CD4-positive, alpha-beta T cell treated with Interleukin-6 for 4 hours (primary cell): ENCODE results near the gene CCDC50.

Experiments
- DNase-seq: peaks from one replicate; pipeline ENCODE4 v3.0.0-alpha.2; 2020; ENCODE audit warnings: mixed read lengths

The CCDC50 gene, protein sequence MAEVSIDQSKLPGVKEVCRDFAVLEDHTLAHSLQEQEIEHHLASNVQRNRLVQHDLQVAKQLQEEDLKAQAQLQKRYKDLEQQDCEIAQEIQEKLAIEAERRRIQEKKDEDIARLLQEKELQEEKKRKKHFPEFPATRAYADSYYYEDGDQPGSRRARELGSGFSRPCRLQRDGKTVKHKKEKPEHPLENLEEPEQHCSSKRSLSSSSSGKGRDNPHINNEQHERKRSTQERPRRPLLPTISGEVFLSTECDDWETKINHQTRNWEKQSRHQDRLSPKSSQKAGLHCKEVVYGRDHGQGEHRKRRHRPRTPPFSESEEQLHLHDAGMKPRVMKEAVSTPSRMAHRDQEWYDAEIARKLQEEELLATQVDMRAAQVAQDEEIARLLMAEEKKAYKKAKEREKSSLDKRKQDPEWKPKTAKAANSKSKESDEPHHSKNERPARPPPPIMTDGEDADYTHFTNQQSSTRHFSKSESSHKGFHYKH

GRCh38 chr3:191328962-191329653 lies at the start of gene CCDC50:
TSS of gene CCDC50 (plus strand) at chr3:191329394. CDS start at chr3:191329675, 281 bp downstream.
- DNase-seq: peak; percentile 46

- no peak for DNase-seq
These were observed 49.1 kb upstream of the CCDC50 start for GRCh38 chr3:191280111-191280510.

DNA sequence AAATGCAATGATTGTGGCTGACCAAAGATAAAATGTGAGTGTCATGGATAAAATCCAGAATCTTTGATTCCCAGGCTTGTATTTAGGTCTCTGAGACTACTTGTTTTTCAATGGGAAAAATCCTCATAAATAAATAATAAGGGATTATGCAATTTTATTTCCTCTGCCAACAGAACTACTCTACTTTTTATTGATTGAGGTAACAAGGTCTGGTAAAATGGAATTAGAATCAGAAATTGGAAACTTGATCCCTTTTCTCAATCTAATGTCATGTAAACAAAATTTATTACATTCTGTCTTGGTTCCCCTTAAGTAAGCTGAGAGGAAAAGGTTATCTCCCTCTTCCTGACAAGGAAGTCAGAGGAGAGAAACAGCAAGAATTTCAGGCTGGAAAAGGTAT lies 48.3 kb upstream of the CCDC50 start:
- no peak for DNase-seq

DNA sequence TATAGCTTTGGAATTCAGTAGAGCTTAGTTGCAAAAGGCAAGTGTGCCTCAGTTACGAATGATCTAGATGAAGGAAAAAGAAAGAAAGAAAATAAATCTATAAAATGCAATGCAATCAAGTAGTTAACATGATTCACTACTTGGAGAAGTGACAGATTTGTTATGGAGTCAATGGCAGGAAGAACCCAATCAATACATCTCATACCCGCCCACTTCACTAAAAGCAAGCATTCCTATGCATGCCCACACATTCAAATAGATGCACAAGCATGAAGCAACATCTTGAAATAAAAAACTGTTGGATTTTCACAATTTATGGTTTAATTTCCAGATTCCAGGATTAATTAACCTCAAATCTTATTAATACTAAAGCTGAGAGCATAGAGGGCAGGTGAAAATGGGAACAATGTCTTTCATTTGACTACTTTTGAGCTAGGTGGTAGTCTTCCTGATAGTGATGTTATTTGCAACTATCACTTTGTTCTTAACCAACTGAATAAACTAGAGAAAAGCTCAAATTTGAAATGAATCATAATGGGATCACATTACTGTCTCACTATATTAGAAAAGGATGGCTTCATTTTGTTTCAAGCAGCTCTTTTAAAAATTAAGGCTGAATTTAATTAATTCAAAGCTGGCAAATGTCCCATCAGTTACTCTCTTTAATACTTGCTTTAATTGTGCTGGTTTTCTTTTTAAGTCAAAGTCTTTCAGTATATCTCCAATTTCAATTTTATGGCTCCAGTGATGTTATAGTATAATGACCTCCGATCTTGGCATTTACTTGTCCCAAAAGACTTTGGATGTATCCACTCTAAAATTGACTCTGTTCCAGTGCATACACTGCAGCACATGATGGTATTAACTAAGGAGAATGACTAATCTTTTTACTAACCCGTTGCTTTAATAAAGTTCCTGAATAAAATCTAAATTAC lies 46.7 kb upstream of the CCDC50 start:
- DNase-seq: no peak

- no peak for DNase-seq
These were observed 45.8 kb upstream of the CCDC50 start for GRCh38 chr3:191283400-191283799.

GRCh38 chr3:191290311-191291025 lies 38.7 kb upstream of the CCDC50 start:
- no peak for DNase-seq

- no peak for DNase-seq
These were observed 36.8 kb upstream of the CCDC50 start for GRCh38 chr3:191292243-191293015.

DNA sequence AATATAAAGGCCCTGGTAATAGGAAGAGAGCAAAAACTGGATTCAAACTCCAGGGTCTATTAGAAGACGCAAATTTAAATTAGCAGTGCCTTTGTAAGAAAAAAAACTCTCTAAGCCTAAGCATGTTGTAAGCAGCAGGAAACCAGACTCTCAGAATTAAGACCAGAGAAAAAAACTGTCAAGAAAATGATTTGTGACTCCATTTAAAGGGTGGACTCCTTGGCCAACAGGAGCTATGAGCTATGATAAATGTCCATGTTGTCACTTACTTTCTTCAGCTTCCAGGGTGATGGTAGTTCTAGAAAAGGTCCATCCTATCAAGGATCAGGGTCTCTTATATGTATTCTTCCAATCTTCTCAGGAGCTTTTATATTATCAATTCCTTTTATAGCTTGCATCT lies 34.9 kb upstream of the CCDC50 start:
- no peak for DNase-seq

DNA sequence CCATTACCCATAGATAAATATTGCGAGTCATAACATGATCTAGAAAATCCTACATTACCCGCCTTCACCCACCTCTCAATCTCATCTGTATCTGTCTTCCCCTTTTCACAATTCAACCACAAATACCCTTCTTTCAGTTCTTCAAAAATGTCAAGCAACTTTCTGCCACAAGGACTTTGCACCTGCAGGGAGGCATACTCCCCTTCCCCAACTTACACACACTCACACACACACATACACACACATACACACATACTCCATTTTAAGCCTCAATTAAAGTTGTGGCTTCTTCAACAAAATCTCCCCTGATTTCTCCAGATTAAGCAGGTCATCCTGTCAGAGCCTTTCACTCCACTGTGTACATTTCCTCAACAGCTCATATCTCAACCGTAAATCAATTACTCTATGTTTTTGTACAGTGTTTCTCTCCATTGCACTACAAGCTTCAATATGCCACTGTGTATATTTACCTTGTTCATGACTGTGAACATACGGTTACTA lies 33.1 kb upstream of the CCDC50 start:
- DNase-seq: no peak

GRCh38 chr3:191298846-191299245 lies 30.3 kb upstream of the CCDC50 start:
- no peak for DNase-seq

DNA sequence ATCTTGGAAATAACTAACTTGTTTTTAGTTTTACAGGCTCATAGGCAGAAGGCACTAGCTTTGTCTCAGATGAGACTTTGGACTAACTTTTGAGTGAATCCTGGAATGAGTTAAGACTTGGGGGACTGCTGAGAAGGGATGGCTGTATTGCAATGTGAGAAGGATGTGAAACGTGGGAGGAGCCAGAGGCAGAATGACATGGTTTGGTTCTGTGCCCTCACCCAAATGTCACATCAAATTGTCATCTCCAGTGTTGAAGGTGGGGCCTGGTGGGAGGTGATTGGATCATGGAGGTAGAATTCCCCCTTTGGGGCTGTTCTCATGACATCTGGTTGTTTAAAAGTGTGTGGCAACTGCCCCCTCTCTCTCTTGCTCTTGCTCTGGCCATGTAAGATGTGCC lies 28.8 kb upstream of the CCDC50 start:
- no peak for DNase-seq

DNA sequence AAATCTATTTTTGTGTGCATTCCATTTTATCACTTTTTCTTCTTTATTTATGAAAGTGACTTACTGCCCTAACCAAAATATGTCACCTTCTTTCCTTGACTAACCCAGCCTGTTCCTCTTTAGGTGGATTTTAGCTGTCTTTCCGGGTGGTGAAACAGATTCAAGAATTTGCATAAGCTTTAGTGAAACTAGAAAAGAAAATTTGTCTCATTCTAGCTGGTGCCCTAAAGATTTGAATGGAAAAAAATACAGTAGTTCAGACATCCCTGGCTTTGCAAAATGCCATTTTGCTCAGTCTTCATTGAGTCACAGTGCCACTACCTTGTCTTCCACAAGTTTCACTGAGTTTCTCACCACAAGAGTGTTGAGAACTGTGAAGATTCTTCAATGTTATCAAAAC lies 28.2 kb upstream of the CCDC50 start:
- no peak for DNase-seq

- no peak for DNase-seq
These were observed 27.3 kb upstream of the CCDC50 start for GRCh38 chr3:191301782-191302411.

- DNase-seq: no peak
These were observed 26.7 kb upstream of the CCDC50 start for GRCh38 chr3:191302451-191302850.

- DNase-seq: no peak
These were observed 25.6 kb upstream of the CCDC50 start for GRCh38 chr3:191303596-191303995.

GRCh38 chr3:191306428-191306827 lies 22.8 kb upstream of the CCDC50 start:
- DNase-seq: no peak

DNA sequence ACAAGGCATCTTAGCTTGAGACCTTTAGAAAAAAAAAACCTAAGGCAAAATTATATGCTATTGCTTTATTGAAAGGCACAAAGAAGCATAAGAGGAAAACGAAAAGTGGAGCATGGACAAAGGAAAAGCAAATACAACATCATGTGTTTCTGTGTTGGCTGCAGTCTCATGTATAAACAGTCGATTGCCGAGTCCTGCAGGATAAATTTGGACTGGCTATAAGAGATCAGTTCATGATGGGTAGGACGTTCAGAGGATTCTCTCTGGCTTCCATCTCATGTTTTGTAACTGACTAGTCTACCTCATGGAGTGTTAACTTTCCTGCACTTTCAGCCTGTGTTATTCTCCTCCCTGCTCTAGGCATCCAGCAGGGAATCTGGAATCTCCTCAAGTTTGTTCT lies 21.9 kb upstream of the CCDC50 start:
- no peak for DNase-seq

DNA sequence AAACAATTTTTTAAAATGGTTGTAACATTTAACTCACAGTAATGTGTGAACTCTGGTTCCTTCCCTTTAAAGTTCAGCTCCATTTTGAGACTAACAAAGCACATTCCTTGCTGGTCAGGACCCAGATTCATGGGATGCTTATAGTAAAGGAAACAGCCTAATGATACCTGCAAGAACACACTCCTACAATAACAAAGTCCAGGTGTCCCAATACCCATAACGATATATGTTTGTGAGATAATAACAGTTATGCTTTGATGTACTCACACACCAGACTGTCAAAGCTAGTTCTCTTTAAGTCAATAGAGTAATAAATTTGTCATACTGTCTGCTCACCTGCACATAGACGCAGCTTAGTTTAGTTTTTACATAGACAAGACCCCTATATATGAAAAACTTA lies 15.9 kb upstream of the CCDC50 start:
- DNase-seq: no peak

DNA sequence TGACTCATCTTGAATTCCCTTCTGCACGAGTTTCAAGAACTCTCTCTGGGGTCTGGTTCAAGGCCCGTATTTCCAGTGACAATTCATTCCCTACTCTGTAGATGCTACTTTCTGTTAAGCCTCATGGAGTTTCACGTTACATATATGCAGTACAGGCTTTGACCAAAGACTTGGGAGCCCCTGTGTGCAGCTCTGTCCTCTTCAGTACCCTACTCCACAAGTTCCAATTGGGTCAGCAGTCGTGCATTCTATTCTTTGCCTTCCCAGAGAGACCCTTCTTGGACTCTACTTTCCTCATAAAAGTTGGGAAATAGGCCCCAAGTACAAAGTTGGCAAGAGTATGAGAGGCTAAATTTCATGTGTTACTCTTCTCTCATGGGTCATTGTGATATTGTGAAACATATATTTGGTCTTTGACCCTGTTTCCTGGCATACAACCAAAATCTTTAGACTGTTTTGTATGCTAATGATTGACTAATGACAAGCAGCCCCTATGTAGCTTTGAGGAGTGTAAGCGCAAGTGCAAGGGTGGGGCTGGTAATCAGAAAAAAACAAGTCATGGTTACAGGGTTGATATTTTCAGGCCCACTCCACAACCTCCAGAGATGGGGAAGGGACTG lies 15.0 kb upstream of the CCDC50 start:
- no peak for DNase-seq

DNA sequence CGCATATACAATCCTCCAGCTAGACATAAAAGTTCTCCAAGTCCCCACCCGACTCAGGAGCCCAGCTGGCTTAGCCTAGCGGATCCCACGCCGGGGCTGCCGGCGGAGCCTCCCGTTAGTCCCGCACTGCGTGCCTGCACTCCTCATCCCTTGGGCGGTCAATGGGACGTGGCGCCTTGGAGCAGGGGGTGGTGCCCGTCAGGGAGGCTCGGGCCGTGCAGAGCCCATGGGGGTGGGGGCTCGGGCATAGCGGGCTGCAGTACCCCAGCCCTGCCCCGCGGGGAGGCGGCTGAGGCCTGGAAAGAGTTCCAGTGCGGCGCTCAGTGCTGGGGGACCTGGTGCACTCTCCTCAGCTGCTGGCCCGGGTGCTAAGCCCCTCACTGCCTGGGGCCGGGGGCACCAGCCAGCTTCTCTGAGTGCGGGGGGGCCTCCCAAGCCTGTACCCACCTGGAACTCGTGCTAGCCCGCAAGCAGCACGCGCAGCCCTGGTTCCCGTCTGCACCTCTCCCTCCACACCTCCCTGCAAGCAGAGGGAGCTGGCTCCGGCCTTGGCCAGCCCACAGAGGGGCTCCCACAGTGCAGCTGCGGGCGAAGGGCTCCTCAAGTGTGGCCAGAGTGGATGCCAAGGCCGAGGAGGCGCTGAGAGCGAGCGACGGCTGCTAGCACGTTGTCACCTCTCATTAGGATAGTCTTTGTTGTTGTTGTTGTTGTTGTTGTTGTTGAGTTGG lies 12.2 kb upstream of the CCDC50 start:
- no peak for DNase-seq
